Measurements from ENCODE around the gene SAMHD1. TPM values are rescaled to one million over a fixed set of nuclear protein-coding genes. Genes with fewer than 3 reads are reported as not detected.

SAMHD1 gene
- total RNA-seq (2011; cell fraction: chromatin; rRNA removed; ENCODE audit: low replicate concordance): 30.3 and 41.4 TPM in 2 replicates
- 13.7 and 15.3 TPM in 2 replicates for total RNA-seq (2011; cell fraction: nucleolus; rRNA removed)
- 20.1 and 33.5 TPM in 2 replicates for total RNA-seq (2011; cell fraction: nucleoplasm; rRNA removed)
- total RNA-seq (2014; rRNA removed): 12.6 and 13.9 TPM in 2 replicates
- 19.4 and 20.4 TPM in 2 replicates for total RNA-seq (2014; rRNA removed; fragmentation: Illumina TruSeq; extraction: Trizol)
- total RNA-seq (2015; rRNA removed; fragmentation: Illumina TruSeq; extraction: Trizol): 14.8 and 17.4 TPM in 2 replicates
- 14.7 and 18.2 TPM in 2 replicates for total RNA-seq (2021)
- polyA plus RNA-seq (2011; rRNA removed): 9.8 and 17.6 TPM in 2 replicates
- 5.4 and 6.3 TPM in 2 replicates for polyA plus RNA-seq (2011; cell fraction: cytosol; rRNA removed)
- polyA plus RNA-seq (2011; cell fraction: nucleus; rRNA removed): 3.5 and 8.0 TPM in 2 replicates
- 12.3 and 12.9 TPM in 2 replicates for polyA plus RNA-seq (2012)
- polyA plus RNA-seq (2014; fragmentation: Illumina TruSeq; extraction: Trizol): 16.1 and 18.9 TPM in 2 replicates
- 10 to 100 TPM in 1 of 2 experiments, 1 to 10 TPM in 1; 6.8 to 14.8 TPM for polyA plus RNA-seq (2014; fragmentation: Nextera tagmentation; extraction: Ambion mirVana)
- polyA plus RNA-seq (2014; rRNA removed): 9.2 and 10.0 TPM in 2 replicates
- polyA minus RNA-seq (2011; rRNA and poly(A)+ RNA removed): 14.1 and 22.8 TPM in 2 replicates
- polyA minus RNA-seq (2011; cell fraction: cytosol; rRNA and poly(A)+ RNA removed): 8.0 and 10.1 TPM in 2 replicates
- 5.3 and 9.6 TPM in 2 replicates for polyA minus RNA-seq (2011; cell fraction: nucleus; rRNA and poly(A)+ RNA removed)
- Bru-seq, nascent RNA: percentile 54 among the genes with signal in this experiment
- percentile 53 among the genes with signal in this experiment for BruChase-seq, experiment 1, labeled RNA remaining after a 2-hour chase
- BruChase-seq, experiment 2, labeled RNA remaining after a 6-hour chase: percentile 53 among the genes with signal in this experiment
- long read RNA-seq, experiment 1, full-length matches to known transcripts: 3 of 26 reads
- long read RNA-seq, experiment 1, partial matches to known transcripts: 3 of 26 reads
- long read RNA-seq, experiment 1, other reads (novel, unspliced or antisense): 20 of 26 reads
- long read RNA-seq, experiment 2, full-length matches to known transcripts: 2 of 18 reads
- long read RNA-seq, experiment 2, partial matches to known transcripts: 2 of 18 reads
- long read RNA-seq, experiment 2, other reads (novel, unspliced or antisense): 14 of 18 reads
- long read RNA-seq, experiment 3, full-length matches to known transcripts: 7 of 11 reads
- long read RNA-seq, experiment 3, partial matches to known transcripts: 2 of 11 reads
- long read RNA-seq, experiment 3, other reads (novel, unspliced or antisense): 2 of 11 reads

- intact Hi-C loops (cut with micrococcal nuclease): loop anchor here (5.0 kb wide), 1 partner anchor 379 kb away; the partner anchor contains the start of gene TGIF2
- TF ChIP-seq CTCFL (IDR thresholded peaks at IDR 0.05; ENCODE audit: borderline replicate concordance, insufficient read depth, low read depth, low read length, poor library complexity, severe bottlenecking) (peak; percentile 63), DPF2 (IDR thresholded peaks at IDR 0.05) (no peak), RUNX1 (IDR thresholded peaks at IDR 0.05; ENCODE audit: low read depth) (no peak), SRF (CRISPR knock-in tag; IDR thresholded peaks at IDR 0.05) (peak in 1 of 2 experiments; percentile 57; a peak in 1 of 4 replicates), HDAC8 (tag; IDR thresholded peaks at IDR 0.05) (no peak), ZNF197 (CRISPR knock-in tag; IDR thresholded peaks at IDR 0.05; ENCODE audit: low read depth) (no peak), GTF2A2 (tag; IDR thresholded peaks at IDR 0.05) (no peak), BDP1 (IDR thresholded peaks at IDR 0.05; ENCODE audit: insufficient read depth, insufficient read length) (no peak), CREM (IDR thresholded peaks at IDR 0.05; ENCODE audit: low read depth) (0 out of 2 replicates have a peak, but pooled peaks have one; percentile 29), BRF2 (IDR thresholded peaks at IDR 0.05; ENCODE audit: borderline replicate concordance, insufficient read depth, insufficient read length) (no peak), ARHGAP35 (IDR thresholded peaks at IDR 0.05; ENCODE audit: partially characterized antibody) (no peak), PTBP1 (IDR thresholded peaks at IDR 0.05; ENCODE audit: low read depth, low read length) (no peak)
Observed at GRCh38 chr20:36951198-36951978, at the start of gene SAMHD1. TSS of gene SAMHD1 (minus strand) at chr20:36951708. CDS start at chr20:36951643, 65 bp downstream.

More at GRCh38 chr20:36951198-36951978, at the start of gene SAMHD1:
- in situ Hi-C loops (cut with MboI): no loop called here
- peak within 1 kb of the TSS; percentile 83 for H3K4me3 ChIP-seq
- ChIA-PET CTCF (ENCODE audit: low intra/inter-chr PET ratio) (interaction anchor here (0.7 kb wide), 1 partner anchor 205 kb away, joined by 4 read pairs; no protein-coding TSS in a partner anchor), POLR2A (interaction anchor here (1.9 kb wide), 1 partner anchor 14 kb away, joined by 4 read pairs; no protein-coding TSS in a partner anchor)
- peaks cover 17 to 19% of the 10 kb centered on the region in 2 experiments; a peak in 4 of 5 replicates for H3K4me1 ChIP-seq (replicated peaks in 1 of 2; ENCODE audit: control insufficient read depth in 2 of 2, insufficient read depth in 2 of 2, low read length in 2 of 2)
- peaks cover 4% of the 10 kb centered on the region; the same call in 2 of the 3 replicates for H3K36me3 ChIP-seq (ENCODE audit: control insufficient read depth, insufficient read depth, low read length)
- BruUV-seq (replicated peaks): no TSS peak
- WGBS (ENCODE audit: insufficient coverage, low coverage, missing lambda C conversion rate): under 1% methylated on average over 53 of the region's 66 CpGs
- peaks cover 6% of the 10 kb centered on the region; the same call in 2 of the 3 replicates for H3K79me2 ChIP-seq (ENCODE audit: control insufficient read depth, insufficient read depth, low read length)
- DNase-seq (ENCODE audit: extremely low read depth in 1 of 4, low spot score in 3 of 4) (peak; percentile 99 to 100 (median 100)), ATAC-seq (peak; percentile 98), FAIRE-seq (peak; percentile 96)
- H4K20me1 ChIP-seq (replicated peaks; ENCODE audit: control insufficient read depth, insufficient read depth, low read length): no peaks in the 10 kb centered on the region
- H3K9ac ChIP-seq (ENCODE audit: insufficient read depth in 1 of 2, low read depth in 2 of 2, low read length in 2 of 2): peak within 1 kb of the TSS; percentile 61 to 98
- peak within 1 kb of the TSS; percentile 69 for H3K27ac ChIP-seq (ENCODE audit: extremely low read depth, low read depth, low read length)
- no peaks in the 10 kb centered on the region for H3K9me1 ChIP-seq (ENCODE audit: control insufficient read depth, insufficient read depth, low read length)
- H2AFZ ChIP-seq (ENCODE audit: low read depth, low read length): peak within 1 kb of the TSS; percentile 99
- no peaks in the 10 kb centered on the region for H3K27me3 ChIP-seq (ENCODE audit: control insufficient read depth in 2 of 2, insufficient read depth in 2 of 2, low read length in 2 of 2)
- H3K9me3 ChIP-seq (replicated peaks; ENCODE audit: control insufficient read depth, insufficient read depth, low read depth, low read length): no peaks in the 10 kb centered on the region
- H3K4me2 ChIP-seq (ENCODE audit: insufficient read depth, low read length): peak within 1 kb of the TSS; percentile 90

All from K562 (cell line).